Medulla oblongata (tissue), 1 donor: ENCODE results near the gene OTOG.

Experiments
- DNase-seq: peaks from one replicate; pipeline ENCODE4 v3.0.0-alpha.2; 2015; ENCODE audit errors: extremely low spot score

OTOG gene

DNA sequence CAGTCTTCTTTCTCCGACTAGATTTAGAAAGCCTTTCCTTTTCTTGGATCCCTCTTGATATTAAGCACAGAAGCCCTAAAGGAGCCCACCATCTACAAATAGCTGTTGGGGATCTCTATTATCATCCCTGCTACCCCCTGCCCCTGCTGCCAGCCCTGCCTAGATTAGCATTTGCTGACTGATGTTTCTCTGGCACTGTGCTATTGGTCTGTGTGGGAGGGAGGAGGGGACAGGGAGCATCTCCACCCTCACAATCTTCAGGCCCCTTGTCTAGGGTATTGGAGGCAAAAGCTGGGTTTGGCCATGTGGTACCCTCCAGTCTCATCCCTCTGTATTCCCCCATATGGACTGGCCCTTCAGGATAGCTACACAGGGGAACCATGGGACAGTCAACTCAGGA is 9.0 kb upstream of the OTOG start:
- DNase-seq: no peak

DNA sequence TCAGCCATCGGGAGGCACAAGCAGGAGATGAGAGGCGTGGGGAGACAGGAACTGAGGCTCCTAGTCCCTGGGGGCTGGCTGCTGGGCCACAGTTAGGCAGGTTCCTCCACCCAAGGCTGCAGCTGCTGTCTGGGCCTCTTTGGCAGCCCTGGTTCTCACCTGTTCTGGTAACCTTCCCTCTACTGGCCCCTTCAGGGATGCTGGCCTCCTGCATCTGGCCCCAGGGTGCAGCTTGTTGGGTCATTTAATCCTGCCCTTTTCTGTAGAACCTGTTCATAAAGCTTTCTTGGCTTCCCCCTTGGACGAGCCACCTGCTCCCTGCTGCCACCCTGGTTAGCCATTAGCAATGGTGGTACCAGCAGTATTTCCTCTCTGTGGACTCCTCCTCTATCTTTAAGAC is 8.3 kb upstream of the OTOG start:
- no peak for DNase-seq

DNA sequence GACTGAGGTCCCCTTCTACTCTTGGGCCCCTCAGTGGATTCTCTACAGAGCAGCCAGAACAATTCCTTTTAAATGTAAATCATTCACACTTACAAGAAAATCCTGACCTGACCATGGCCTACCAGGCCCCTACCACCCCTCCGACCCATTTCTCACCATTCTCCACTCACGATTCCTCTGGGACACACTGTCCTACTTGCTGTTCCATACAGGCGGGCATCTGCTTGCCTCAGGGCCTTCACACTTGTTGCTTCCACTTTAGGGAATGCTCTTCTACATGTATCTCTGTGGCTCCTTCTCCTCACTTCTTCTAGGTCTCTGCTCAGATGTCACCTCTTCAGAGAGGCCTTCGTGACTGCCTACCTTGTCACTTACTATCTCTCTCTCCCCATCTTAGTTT is 6.3 kb upstream of the OTOG start:
- DNase-seq: no peak

DNA sequence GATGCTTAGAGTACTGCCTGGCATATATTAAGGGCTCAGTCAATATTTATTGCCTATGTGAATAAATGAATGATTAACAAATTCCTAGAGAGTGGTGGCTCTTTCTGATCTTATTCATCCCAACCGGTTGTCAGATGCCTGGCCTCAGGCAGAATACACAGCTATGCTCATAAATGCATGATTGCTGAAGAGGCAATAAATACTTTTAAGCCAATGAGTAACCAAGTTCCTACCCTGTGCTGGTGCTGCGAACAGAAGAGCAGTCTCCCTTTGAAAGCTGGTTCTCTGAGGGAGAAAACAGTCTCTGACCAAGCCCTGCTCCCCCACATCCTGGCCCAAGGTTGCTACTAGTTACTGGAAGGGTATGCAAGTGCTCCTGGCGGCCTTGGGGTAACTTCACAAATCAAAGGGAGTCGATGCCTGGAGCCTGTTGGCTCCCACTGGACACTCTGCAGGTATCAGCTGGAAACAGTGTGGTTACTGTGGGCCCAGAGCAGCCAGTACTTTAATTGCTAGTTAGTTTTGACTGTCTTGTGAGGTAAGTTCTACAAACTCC is 5.7 kb upstream of the OTOG start:
- DNase-seq: no peak

DNA sequence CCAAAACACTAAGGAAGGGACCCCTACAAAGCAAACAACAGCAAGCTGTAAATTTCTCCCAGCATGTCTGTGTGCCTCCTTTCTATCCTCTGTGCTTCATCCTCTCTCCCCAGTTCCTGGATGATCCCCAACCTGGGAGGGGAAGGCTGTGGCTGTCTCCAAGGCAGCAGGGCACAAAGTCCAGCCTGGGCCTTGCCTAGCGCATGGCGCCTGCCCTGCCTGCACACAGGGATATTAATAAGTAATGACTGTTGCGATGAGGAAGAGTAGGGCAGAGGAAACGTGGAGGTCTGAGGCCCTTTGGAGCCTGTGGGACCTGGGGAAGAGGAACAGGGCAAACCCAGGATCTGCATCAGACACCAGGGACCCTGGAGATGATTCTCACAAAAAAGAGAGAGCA is 4.8 kb upstream of the OTOG start:
- DNase-seq: peak; percentile 36

DNA sequence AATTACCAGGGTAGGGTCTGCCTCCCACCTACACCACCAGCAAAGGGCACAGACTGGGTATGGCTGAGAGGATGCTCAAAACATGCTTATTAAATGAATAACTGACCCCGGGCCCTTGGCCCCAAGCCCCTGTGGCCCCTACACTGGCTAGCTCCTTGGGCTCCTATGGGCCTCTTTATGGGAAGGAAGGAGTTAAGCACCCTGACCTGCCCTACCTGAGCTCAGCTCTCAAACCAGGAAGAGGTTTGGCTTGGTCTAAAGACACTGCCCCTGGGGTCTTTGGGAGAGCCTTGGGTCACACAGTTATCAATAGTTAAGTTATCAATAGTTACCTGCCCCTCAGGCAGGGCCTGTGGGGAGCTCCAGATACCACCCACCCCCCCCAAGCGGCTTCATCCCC is 4.0 kb upstream of the OTOG start:
- DNase-seq: no peak

DNA sequence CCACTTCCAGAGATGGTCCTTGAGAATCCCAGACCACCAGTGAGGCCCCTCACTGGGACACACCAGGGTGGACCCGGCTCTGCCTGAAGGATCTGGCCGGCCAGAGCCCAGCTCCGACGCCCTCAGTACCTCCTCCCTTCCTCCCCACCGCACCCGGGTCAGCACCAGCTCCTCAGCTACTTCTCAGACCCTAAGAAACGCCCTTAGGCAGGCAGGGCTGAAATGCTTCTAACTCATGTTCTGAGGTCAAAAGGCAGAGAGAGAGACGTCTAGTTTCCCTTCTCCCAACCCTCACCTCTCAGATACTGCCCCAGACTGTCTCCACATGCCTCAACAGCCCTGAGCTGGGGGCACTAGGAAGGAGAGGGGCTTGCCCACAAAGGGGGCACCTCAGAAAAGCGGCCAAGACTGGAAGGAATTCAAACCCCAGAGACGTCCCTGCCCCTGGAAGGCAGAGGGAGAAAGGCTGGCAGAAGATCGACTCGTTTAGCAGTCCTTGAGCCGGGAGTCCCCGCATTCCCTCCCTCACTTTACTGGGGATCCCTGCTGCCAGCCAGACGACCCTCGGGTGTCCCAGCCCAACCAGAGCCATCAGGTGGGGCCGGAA is 3.4 kb upstream of the OTOG start:
- no peak for DNase-seq

DNA sequence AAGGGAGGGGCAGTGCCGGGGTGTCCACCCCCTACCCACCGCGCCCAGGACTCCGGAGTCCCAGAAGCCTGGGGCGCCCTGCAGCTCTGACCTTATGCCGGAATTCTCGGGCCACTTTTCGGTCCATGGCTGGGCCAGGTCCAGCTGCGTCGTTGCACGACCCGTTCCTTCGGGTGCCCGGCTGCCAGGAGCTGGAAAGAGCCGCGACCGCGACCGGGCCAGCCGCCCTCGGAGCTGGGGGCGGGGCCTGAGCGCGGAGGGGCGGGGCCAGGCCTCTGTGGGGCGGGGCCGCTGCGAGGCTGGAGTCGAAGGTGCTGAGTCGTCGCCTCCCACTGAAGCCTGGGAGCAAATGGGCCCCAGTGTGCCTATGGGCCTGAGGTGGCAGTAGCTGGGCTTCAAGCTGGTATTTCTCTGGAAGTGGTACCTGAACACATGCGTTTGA is 2.9 kb upstream of the OTOG start, which contains the start of gene USH1C:
Gene USH1C (minus strand): TSS at position 236 of the 442 bp plus-strand sequence. CDS start 109 bp downstream, at position 127.
- DNase-seq: no peak

DNA sequence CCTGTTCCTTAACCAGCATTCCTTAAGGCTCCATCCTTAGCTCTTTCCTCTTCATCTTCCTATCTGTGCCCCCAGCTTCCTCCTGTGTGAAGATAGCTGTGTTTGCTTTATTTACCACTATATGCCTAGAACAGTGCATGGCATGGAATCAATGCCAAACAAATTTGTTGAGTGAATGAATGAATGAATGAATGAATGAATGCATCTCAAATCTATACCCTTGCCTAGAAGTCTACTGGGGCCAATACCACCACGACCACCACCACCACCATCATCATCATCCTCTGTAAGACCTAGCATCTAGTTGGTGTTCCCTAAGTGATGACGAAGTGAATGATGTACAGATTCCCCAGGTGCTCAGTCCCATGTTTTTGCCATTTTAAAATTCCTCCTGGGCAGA is 819 bp upstream of the OTOG start:
- no peak for DNase-seq

DNA sequence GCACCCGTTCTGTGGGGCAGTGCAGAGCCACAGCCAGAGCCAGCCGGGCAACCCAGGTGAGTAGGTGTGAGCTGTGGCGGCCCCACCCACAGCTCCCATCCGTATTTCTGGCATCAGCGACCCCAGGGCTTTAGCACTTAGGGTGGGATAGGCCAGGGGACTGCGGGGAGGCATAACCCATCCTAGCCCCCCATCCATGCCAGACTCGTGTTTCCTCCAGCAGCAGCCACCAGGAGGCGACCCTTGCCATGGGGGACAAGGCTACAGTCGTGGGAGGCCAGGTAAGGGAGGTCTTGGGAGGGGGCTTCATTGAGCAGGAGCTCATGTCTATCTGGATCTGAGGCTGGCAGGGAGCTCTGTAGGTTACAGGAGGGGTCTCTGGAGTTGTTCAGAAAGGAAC is 873 bp downstream of the OTOG start:
- DNase-seq: no peak

DNA sequence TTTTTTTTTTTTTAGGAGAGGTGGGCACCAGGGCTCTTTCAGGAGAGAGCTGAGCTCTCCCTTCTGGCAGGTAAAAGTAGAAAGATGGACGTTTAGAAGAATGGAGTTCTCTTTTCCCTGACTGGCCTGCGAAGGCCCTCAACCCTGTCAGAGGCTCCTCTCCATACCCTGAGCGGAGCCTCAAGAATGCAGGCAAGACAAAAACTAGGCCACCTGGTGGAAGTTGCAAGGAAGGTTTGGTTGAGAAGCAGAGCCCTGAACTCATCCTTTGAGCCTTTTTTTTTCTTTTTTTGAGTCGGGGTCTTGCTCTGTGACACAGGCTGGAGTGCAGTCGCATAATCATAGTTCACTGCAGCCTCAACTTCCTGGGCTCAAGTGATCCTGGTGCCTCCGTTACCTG is 1.4 kb downstream of the OTOG start:
- no peak for DNase-seq

DNA sequence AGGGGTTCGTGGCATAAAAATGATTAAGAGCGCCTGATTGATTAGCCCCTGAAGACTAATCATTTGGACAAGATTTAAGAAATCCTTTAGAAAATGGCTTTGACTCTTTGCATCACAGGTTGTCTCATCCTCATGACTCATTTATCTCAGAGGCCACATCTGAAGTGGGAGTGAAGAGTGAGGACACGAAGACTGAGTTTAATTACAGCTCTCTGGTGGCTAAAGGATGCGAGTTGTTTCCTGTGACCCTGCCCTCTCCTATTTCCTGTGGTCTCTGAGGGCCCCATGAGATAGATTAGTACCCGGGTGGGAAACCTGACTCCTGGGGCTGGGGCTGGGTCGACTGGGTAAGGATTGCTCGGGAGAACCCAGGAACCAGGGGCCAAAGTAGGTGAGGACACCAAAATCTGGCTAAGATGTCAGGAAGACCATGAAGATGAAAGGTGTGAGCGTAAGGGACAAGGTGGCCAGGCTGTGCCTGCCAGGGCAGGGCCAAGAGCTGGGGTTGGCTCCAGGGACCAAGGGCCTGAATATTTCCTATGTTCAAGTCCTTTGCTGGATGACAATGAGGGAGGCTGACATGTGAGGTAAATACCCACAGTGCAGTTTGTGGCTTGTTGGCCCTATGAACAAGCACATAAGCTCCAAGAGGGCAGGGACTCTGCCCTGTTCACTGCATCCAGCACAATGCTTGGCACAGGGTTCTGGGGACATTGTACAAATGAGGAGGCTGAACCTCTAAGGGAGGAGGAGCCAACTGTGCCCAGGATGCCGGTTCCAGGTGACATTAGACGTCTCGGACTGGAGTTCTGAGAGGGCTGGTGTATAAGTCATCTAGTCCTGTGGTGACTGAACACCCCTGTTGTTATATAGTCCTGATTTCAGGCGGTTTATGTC is 3.6 kb downstream of the OTOG start:
- DNase-seq: no peak

DNA sequence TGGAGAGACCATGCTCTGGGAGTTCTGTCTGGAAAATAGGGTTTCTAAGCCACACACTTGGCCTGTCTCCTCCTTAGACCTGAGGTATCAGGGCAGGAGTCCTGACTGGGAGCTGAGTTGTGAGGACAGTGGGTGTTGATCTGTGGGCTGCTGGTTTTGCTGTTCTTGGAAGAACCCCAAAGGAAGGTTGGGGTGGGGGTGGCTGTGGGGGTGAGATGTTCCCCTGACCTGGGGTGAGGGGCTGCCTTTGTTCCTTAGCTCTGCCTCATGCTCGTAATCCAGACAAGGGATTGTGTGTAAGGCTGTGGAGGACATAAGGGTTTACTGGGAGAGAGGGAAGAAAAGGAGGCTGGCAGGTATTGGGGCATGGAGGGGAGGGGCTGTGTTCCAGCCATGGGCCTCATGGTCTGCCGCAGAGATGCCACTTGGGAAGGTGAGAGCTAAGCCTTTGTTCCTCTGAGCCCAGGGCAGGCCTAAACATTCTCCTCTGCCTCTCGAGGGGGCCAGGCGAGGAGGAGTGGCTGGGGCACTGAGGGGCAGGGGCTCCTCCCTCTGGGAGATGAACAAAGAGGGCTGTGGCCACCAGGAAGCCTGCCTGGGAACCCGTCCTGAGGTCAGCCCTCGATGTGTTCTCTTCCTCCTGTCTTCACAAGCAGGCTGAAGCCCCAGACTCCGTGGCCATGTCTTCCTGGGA is 4.4 kb downstream of the OTOG start:
- no peak for DNase-seq

DNA sequence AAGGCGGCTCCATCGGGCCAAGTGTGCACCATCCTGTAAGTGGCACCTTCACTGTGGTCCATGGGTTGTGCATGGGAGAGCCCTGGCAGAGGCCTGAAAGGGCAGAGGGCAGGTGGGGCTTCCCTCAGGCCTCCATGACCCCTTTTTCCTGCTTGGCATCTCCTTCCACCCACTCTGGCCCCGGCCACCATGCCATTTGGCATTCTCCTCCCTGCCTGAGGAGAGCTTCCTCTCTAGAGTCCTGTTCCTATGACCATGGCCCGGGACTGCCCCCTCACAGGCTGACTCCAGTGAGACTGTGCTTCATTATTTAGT is 4.9 kb downstream of the OTOG start:
- DNase-seq: no peak

DNA sequence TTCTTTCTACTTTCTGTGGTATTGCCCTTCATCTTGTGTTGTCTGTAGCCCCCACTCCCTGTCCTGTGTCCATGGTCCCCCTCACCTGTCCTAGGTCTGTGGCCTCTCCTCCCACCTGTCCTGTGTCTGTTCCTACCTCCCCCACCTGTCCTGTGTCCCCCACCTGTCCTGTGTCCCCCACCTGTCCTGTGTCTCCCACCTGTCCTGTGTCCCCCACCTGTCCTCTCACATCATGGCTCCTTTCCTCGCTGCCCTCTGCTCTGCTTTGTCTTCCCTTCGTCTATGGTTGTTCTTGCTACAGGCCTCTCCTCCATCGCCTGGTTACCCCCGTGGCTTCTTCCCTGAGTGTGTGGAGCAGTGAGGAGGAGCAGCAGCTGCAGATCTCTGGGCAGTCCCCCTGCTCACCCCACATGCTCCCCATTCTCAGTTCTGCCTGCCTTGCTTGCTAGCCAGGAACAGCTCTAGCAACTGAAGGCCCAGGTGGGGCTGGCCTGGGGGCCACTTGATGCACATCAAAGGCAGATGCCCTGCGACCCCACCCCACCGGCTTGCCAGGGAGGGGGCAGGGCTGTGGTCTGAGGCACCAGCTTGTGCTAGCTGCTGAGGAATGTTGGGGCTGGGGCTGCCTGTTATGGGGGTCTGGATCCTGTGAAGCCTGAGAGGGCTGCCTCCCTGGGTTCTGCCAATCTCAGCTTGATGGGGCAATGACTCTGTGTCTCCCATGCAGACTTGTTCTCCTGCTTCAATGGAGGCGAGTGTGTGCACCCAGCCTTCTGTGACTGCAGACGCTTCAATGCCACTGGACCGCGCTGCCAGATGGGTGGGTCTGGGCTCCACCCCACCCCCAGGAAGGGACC is 5.6 kb downstream of the OTOG start:
- DNase-seq: no peak

DNA sequence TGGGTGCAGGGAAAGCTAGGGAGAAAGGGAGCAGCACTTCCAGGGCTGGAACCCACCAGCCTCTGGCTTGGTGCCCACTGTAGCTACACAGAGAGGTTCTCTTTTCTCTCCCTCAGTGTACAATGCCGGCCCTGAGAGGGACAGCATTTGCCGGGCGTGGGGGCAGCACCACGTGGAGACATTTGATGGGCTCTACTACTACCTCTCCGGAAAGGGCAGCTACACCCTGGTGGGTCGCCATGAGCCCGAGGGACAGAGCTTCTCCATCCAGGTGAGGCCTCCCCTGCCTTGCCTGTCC is 6.1 kb downstream of the OTOG start:
- DNase-seq: no peak

DNA sequence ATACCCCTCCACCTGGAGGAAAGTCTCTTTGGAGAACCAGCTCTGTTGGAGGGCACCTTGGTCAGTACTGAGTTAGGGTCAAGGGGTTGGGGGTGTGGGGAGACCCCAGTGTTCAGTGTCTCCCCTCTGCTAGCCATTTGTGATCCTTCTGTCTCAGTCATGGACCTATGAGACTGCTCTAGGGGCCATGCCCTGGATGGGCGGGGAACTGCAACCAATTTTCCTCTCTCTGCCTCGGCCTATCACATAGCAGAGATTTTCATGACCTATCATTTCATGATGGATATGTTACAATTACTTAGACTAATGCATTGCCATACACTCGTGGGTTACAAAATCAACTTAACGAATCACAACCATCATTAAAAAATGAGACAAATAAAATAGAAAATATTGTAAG is 7.4 kb downstream of the OTOG start:
- DNase-seq: no peak

DNA sequence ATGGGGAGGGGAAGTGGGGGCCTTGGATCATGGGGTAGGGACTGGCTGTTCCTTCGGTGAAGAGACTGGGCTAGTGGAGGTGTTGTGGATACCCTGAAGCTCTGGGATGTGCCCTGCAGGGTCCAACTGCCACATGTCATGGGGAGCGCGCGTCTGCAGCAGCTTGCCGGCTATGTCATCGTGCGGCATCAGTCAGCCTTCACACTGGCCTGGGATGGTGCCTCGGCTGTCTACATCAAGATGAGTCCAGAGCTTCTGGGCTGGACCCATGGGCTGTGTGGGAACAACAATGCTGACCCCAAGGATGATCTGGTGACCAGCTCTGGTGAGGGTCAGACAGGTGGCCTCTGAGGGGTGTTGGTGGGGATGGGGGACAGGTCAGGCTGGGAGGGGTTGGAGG is 9.9 kb downstream of the OTOG start:
- no peak for DNase-seq

DNA sequence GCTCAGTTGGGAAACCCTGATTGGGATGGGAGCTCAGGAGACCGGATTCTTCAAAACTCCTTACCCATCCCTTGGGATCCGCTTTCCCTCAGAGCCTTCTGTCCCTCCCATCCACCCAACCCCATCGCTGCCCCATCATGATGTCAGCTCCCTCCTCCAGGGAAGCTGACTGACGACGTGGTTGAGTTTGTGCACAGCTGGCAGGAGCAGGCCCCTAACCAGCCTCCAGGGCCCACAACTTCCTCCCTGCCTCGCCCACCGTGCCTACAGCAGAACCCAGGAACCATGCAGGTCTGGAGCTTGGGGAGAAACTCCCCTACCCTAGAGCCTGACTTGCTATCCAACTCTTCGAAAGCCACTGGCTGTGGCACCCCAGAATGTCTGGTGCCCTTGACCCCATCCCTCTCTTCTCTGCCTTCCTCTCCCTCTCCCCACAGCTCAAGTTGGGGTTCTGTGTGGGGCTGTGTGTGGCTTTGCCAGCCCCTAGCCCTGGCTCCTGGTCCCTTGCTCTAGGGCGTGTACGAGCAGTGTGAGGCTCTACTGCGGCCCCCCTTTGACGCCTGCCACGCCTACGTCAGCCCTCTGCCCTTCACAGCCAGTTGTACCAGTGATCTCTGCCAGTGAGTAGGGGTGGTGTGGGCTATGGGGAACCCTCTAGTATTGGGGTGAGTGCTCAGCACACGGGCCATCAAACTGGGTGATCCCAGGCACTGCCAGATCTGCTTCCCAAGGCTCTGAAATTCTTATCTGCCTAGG is 11.1 kb downstream of the OTOG start:
- DNase-seq: no peak

DNA sequence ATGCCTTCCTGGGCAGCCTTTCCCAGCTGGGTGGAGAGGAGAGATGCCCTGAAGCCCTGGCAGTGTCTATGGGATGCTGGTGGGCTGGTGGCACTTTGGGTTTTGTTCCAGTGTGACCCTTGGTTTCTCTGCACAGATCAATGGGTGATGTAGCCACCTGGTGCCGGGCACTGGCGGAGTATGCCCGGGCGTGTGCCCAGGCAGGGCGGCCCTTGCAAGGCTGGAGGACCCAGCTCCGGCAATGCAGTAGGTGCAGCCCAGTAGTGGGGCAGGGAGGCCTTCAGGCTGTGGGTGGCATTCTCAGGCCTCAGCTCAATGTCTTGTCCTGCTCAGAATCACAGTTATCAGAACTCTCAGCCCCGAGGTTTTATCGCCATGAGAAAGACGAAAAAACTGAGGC is 11.9 kb downstream of the OTOG start:
- no peak for DNase-seq
